Brain pericyte (primary cell): ENCODE data around the gene ACVRL1.

Source experiments
- DNase-seq: peaks from one replicate; pipeline ENCODE4 v3.0.0-alpha.2; 2012; ENCODE audit warnings: low read depth, low spot score

The ACVRL1 gene

DNA sequence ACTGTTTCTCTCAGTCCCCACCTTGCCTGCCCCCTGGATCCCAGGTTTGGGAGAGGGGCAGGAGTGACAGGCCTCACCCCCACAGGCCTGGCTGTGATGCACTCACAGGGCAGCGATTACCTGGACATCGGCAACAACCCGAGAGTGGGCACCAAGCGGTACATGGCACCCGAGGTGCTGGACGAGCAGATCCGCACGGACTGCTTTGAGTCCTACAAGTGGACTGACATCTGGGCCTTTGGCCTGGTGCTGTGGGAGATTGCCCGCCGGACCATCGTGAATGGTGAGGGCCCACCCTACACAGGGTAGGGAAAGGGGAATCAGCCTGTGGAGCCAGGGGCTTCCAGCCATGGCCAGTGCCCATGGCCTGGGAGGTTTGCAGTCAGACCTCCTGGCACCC lies 8.6 kb downstream of the ACVRL1 start:
- no peak for DNase-seq

DNA sequence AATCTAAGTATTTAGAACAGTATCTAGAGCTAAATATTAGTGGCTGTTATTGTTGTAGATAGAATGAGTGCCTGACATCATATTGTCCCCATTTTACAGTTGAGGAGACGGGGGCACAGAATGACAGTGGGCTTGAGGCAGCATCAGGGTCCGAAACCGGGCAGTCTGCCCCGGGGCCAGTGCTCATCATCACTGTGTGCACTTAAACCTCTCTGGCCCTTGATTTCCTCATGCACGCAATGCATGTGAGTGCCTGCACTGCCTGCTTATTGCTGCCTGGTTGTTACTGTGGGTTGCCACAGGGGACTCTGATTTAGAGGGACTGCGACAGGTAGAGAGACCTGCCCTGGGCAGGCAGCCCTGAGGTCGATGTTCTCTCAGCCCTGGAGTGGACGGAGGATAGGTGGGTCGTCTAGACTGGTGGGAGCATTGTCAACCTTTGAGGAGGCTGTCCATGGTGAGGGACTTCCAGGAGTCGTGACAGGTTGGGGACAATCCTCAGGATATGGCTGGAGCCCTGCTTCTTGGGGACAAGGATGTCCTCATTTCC lies 9.8 kb downstream of the ACVRL1 start:
- DNase-seq = no peak

DNA sequence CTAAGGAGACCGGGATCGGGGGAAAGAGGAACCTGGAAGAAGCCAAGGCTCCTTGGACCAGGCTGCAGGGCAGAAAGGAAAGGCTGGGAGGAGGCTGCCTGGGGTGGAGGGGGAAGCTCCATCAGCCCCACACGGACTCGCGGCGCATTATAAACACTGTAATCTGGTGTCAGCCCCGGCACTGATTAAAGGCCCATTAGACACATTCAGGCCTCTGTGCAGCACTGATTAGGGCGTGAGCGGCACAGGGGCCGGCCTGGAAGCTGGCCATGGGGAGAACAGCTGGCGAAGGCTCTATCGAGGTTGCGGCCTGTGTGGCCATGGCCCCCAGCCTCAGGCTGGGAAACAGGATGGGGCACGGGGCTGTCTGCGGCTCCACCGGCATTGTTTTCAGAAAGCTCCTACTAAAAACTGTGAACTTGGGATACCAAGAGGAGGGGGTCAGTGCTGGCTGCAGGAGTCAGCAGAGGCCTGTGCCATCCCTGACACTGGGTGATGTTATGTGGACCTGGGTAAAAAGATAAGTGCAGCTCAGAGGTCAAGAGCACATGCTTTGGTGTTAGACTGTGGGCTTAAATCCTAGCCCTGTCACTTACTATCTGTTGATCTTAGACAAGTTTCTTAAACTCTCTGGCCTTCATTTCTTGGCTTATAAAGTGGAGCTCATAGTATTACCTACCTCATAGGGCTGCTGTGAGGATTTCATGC lies 10.6 kb downstream of the ACVRL1 start:
- DNase-seq = no peak

DNA sequence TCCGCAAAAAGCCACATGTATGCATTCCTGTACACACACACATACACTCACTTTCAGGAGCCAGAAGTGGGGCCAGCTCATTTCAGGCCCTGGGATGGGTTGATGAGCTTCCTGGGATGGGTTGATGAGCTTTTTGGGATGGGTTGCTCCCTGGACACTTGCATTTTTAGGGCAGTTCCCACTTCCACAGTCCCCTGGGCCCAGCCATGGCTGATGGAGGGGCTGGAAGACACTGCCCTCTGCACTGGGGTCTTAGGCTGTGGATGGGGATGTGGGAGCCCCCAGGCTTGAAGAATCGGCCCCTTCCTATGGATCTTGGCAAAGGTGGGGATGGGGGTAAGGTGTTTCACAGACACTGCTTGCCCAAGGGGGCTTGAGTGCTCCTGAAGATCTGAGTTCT lies 12.7 kb downstream of the ACVRL1 start:
- no peak for DNase-seq

DNA sequence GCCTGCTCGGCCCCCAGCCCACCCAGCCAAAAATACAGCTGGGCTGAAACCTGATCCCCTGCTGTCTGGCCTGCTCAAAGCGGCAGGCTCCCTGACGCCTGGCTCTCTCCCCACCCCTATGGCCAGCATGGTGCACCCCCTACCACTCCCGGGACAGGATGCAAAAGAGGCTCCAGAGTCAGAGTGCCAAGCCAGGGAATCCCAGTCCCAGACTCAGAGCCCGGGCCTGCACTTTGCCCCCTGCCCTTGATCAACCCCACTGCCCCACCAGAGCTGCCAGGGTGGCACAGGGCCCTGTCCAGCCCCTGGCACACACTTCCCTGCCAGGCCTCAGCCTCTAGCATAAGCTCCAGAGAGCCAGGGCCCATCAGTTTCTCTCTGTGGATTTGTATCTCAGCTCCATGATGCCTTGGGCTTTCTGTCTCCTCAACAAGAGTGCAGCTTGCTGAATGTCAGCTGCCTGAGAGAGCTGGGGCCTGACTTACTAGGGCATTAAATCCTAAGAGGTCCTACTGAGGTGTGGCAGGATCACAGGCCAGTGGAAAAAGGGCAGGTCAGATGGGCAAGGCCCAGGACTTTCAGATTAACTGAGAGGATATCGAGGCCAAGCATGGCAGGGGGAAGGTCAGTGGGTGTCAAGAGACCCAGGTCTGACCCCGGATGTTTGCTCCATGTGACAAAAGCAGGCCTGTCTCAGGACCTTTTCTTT lies 13.9 kb downstream of the ACVRL1 start:
- DNase-seq = no peak

DNA sequence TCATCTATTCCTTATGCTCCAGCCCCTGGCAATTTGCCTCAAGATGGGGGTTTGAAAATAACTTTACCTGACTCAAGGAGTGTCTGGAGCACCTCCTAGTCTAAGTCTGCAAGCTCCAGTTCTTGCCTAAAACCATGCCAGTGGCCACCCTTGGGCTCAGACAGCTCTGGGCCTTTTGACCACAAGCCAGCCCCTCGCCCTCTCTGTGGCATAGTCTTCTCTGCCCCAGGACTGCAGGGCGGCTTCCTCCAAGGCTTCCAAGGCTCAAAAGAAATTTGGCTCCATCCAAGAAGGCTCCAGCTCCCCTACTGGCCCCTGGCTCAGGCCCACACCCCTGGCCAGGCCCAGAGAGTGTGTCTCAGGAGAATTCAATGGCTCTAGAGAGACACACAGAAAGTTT lies 14.8 kb downstream of the ACVRL1 start:
- DNase-seq = no peak

DNA sequence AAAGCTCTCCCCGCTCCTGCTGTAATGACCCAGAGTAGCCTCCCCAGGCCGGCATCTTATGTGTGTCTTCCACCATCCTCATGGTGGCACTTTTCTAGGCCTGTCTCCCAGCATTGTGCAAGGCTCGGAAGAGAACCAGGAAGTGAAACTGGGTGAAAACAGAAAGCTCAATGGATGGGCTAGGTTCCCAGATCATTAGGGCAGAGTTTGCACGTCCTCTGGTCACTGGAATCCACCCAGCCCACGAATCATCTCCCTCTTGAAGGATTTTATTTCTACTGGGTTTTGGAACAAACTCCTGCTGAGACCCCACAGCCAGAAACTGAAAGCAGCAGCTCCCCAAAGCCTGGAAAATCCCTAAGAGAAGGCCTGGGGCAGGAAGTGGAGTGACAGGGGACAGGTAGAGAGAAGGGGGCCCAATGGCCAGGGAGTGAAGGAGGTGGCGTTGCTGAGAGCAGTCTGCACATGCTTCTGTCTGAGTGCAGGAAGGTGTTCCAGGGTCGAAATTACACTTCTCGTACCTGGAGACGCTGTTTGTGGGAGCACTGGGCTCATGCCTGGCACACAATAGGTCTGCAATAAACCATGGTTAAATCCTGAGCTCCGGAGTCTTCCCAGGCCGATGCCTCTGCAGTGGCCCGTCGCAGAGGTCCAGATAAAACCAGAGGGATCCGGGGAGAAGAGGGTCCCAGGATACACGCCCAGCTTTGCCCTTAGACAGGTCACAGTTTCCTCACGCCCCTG lies 15.6 kb downstream of the ACVRL1 start:
- DNase-seq = no peak

DNA sequence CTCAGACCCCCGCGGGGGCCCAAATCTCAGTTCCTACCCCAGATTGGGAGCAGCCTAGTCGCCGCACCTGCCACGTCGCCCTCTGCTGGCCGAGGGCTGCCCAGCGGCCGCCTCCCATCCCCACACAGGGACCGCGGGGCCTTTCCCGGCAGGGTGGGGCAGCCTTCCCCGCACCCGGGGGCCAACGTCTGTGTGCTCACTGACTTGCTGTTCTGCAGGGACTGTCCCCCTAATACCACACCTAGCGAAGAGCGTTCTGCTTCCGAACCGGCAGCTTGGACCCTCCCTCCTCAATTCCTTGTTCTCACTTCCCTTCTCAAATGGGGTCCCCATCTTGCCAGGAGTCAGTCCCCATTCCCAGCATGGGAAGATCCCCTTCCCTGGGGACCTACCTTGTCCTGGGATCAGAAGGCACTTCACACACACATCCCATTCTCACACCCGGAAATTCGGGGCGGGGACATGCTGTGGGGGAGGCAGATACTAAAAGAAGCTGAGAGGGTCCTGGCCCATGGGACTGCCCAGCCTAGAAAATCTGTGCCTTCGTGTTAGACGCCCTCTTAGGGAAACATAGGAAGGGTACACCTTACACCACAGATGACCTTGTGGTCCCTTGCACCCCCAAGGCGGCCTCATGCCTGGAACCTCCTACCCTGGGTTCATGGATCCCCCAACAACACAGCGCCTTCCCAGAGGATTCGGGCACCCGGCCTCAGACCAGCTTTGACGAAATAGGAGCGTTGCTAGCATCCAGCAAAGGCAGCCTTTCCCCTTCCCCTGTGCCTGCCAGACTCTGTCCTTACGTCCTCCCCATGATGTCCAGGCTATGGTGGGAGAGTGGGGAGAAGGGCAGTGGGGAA lies 16.4 kb downstream of the ACVRL1 start:
- no peak for DNase-seq

DNA sequence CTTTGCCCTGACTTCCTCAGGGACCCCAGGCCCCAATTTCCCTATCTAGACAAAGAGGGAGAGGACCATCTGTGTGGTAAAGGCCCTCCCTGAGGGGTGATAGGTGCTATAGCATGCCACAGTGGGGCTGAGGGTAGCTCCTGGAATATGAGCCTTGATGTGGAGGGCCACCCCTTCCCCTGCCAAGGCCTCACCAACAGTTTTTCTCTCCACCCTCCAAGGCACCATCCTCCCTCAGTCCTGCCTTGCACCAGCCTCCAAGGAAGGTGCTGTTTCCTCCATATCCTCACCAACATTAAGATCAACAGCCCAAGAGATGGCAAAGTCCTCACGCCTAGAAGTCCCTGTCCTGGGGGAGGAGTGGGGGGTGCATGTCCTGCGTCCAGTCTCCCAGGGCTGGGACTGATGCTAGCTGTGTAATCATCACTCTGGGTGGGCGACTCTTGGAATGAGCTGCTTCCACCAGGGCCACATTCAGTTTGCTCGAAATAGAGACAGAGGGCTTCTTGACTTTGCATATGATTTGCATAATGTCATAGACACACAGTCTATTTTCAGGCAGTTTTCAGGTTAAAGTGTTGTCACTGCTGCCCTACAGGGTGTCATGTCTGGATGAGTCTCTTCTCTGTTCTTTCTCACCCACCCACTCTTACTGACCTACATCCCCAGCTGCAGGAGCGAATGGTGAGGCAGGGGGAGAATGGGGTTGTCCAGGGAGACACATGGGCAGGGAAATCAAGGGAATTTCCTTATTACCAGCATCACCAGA lies 17.4 kb downstream of the ACVRL1 start:
- no peak for DNase-seq

DNA sequence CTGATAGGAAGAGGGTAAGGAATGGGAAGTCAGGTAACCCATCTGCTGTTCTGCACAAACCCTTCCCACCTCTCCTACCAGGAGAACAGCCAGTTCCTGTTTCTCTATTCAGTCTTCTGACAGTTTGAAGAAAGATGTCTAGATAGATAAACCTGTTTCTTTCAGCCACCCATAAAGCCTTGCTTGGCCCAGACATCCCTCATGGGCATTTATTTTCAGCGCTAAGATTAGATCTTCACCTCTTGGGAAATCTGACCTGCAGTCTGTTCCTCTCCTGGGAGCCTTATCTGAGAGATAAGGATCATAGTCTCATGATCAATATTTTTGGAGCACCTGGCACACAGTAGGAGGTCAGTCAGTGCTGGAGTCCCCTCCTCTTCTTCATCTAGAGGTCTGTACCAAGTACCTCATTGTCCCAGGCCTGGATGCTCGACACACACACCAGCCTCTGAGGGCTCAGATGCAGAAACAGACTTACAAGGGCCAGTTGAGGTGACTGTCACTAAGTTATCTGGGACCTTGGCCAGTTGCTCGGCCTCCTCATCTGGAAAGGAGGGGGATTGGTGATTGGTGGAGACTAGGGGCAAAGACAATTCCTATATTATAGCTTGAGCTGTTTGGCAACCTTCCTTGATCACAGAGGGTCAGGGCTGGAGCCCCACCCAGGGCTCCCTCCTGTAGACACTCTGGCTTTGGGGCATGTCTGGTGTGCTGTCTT lies 18.2 kb downstream of the ACVRL1 start:
- DNase-seq = no peak

DNA sequence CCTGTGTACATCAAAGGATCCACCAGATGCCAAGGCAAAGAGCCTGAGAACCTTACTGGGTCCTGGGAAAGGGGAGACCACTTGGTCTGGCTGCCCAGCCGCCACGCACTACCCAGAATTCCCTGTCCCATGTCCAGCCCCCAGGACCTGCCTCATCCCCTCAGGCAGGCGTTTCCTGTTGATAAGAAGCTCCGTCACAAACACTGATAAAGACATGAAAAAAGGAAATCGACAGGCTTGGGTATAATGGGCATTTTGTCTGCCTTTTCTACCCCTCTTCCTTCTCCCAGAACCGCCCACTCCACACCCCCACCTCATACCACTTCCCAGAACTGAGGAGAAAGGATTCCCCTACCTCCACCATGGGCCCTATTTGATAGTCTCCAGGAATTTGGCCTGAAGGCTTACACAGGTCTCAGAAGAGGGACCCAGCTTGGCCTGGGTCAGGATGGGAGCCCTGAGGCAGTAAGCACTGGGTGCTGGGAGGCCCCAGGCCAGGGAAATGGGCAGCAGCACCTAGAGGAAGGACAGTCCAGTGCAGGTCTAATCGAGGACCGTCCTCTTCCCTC lies 18.8 kb downstream of the ACVRL1 start:
- no peak for DNase-seq

DNA sequence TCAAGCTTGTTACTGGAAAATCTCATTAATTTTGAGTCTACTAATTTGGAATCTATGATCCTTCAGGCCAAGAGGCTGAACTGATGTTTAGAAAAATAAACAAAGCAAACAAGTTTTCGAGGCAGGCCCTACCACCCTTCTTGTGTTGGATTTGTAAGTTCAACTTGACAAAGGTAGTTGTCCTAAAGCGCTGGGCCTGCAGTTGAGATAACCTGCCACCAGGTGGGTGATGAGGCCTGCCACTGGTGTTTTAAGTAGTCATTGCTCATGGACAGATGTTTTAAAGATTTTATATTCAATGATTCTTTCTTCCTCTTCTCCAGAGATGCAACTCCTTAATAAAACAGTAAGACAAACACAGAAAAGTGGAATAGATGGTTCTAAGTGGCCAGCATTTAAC lies 19.4 kb downstream of the ACVRL1 start:
- DNase-seq = no peak

DNA sequence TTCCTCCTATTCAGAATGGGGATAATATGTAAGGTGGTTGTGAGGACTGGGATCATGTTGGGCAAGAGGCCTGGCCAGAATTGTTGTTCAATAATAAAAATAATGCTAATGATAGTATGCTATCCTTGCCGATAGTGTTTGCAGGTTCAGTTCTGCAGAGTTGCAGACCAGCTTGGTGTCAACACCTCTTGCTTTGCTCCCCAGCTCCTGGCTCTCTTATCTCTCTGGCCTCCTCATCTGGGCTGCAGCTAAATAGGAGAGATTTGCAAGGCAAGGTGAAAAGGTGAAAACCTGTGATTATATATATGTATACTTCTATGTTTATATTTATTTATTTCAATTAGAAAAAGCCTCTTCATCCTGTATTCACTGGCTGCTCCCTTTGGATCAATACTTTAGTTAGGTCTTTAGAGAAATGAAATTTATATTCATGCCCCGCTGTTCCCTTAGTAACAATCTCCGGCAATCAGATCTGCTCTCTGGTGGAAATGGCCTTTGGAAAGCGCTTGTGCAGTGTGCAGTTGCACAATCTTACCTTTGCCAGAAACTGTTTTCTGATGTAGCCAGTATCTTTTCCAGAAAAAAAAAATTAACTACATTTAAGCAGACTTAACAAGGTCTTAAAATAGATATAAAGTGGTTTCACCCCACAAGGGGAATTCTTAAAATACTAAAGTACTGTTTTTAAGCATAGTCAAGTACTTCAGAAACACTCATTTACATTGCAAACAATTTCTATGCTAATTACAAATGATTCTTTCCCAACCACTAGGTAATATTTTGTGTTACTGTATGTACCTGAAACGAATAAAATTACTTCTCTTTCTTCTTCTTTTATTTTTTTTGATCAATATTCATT lies 25.1 kb downstream of the ACVRL1 start:
- DNase-seq = no peak

DNA sequence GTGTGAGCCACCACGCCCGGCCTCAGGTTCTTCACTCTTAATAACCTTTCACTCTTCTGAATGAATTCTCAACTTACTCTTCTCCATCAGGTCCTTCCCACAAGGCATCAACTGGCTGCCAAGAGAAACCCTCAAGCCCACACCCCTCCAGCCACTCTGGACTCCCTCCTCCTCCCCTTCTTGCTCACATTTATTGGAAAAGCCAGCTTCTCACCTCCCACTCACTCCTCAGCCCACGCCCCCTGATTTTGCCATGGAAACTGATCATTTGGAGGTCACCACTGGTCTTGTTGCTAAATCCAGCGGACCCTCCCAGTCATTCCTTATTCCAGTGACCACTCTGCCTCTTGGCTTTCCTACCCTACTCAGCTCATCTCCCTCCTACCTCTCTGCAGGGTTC lies 26.8 kb downstream of the ACVRL1 start:
- DNase-seq = no peak

DNA sequence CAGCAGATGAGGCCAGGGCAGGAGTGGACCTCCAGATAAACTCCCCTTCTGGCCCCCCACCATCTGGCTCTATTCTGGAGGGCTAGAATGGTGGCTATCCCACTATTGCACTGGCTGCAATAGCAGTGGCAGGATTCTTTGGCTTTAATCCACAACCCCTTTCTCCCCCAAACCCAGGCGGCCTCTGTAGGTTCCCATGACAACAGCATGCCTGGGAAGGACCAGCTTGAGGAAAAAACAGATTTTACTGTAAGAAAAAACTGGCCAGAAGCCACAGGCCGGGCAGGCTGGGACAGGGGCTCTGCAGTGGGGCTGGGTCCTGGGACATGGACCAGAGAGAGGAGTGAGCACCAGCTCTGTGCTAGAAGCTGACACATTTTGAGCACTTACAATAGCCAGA lies 30.6 kb downstream of the ACVRL1 start:
- no peak for DNase-seq

DNA sequence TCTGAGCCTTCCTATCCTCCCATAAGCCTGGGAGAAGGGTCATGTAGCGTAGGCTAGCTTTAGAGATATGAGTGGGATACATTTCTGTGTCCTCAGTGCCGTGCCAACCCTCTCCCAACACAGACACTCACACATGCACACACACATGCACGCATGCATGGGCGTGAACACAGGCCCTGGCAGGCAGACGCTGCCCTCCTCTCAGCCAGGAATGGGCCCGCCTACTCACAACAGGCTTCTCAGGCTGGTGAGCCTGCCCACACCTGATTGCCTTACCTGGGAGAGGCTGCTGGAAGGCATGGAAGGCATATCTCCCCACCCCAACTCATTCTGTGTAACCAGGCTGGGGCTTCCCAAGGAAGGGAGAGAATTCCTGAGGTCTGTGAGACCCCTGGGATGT lies 31.4 kb downstream of the ACVRL1 start:
- DNase-seq = no peak

DNA sequence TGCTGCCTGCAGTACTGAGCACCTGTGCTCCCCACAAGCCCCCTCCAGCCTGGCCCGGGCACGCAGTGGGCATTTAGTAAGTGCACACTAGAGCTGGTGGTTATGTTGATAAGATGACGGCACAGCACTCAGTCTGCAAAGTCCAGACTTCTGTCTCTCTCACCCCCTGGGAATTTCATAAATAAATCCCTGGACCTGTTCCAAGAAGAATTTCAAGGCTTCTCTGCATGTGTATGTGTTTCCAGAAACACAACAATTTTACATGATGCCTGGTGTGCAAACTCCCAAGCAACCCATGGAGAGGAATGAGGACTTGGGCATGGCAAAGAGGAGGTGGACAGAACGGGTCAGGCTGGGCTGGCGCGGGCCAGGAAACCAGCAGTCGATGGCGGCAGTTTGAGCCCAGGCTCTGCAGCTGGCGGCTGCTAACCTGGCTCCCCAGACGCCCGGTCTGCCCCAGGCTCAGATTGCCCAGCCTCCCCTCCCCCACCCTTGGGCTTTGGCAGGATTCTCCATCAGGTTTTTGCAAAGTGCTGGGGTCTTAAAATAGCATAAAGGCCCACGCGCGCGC lies 33.8 kb downstream of the ACVRL1 start:
- peak; percentile 57 for DNase-seq

DNA sequence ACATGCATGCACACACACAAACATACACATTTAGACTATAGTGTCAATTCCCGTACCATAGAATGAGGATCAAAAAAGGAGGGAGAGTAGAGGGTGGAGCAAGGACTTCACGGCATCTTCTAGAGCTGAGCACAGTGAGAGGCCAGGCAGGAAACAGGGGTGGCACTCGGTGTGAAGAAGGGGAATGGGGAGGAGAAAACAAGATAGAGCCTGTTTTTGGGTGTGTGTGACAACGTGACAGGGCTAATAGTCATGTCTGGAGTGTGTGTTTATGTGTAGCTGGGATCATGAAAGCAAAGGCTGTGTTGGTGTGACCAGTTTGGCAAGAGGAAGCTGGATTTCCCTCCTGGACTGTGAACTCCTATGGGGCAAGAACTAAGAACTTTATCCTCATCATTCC lies 34.3 kb downstream of the ACVRL1 start:
- DNase-seq = no peak

DNA sequence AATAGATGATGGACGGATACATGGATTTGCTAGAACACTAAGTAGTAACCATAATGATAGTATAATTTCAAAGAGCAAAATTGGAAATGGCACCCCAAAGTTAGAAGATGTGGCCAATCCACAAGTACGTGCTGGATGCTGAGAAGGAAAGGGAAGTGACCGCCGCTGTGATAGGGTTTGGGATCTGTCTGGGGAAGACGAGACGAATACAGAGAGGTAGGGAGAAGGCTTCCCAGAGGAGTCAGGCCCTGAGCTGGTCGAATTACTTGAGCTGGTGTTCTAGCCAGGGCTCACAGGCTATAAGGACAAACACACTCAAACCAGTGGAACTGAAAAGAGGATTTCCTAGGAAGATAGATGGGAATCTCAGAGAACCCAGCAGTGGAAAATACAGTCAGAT lies 34.8 kb downstream of the ACVRL1 start:
- DNase-seq = no peak
